ENCODE data around the gene EIF4E1B.

- no peak for TF ChIP-seq LEF1 (IDR thresholded peaks at IDR 0.05; ENCODE audit: borderline replicate concordance)
- TF ChIP-seq BHLHE40 (IDR thresholded peaks at IDR 0.05; ENCODE audit: borderline replicate concordance) = no peak
- no peak for TF ChIP-seq FOXA1 (IDR thresholded peaks at IDR 0.05)
These were observed 2.3 kb downstream of the EIF4E1B start for GRCh38 chr5:176632745-176633144.

Data from HEK293T (cell line).